Stimulated activated CD8-positive, alpha-beta memory T cell treated with anti-CD3 and anti-CD28 coated beads, Interleukin-15, amount 100 ng/mL, for 48 hours (primary cell): Measurements from ENCODE around the gene SHBG.

Experiments used
- DNase-seq, 2 donors: peaks; one replicate each; pipeline ENCODE4 v3.0.0-alpha.2; 2020; ENCODE audit warnings: low read depth in 2 of 2

SHBG gene

DNA sequence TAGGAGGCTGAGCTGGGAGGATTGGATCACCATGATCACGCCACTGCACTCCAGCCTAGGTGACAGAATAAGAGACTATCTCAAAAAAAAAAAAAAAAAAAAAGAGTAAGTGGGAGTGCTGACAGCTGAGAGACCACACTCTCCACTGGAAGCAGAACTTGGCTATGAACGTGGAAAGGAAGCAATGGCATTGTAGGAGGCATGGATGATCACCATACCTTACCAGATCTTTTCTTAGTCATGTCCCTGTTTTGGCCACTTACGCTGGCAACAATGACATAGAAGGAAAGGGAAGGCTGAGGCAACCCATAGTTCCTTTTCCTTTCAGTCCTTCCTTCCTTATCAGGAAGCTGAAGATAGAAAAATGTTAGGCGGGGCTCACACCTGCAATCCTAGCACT, 17.1 kb downstream of the SHBG start:
- no peak for DNase-seq

DNA sequence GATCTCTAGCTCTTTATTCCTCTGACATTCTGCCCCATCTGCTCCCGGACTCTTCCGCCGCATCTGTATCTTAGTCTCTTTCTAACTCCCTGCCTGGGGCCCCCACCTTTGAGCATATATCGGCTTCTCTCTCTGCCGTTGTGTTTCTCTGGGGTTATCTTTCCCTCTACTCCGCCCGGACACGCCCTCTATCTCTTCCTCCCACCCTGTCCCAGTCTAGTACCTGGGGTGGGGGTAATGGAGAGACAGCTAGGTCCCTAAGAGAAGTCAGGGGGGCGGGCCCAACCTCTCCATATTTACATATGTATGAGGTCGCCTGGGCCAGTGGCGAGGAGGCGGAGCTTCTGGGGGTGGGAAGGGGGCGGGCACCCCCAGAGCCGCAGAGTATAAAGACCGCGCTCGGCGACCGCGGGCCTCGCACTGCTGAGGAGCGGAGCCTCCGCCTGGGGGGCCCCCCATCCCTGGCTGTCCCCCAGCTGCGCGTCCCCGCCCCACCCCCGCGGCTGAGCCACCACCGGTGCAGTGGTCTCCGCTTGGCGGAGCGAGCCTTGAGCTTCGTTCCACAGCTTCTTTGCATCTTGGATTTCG, 20.7 kb downstream of the SHBG start, which contains the start of gene ATP1B2:
ATP1B2 (plus strand) TSS at position 418 of the 588 bp plus-strand sequence. CDS start 593 bp downstream, outside the sequence.
- peak; percentile 60 to 61 for DNase-seq

DNA sequence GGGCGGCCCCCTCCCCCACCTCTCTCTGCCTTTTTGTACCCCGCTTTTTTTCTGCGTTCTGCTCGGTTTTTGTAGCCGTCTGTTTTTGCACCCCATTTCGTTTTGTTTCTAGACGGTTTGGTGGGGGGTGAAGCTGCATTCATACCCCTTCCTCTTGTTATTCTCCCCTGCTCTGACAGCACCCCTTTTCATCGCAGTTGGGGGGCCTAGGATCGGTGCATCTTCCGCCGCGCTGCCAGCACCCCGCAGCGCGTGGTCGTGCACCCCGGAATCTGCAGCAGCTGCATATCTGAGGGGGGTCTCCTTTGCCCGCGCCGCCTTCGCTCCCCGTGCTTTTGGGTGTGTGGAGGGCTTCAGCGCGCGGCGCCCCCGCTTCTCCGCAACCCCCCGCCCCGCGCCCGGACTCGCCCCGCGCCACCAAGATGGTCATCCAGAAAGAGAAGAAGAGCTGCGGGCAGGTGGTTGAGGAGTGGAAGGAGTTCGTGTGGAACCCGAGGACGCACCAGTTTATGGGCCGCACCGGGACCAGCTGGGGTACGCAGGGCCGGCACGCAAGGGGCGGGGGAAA, 21.2 kb downstream of the SHBG start:
- no peak for DNase-seq

DNA sequence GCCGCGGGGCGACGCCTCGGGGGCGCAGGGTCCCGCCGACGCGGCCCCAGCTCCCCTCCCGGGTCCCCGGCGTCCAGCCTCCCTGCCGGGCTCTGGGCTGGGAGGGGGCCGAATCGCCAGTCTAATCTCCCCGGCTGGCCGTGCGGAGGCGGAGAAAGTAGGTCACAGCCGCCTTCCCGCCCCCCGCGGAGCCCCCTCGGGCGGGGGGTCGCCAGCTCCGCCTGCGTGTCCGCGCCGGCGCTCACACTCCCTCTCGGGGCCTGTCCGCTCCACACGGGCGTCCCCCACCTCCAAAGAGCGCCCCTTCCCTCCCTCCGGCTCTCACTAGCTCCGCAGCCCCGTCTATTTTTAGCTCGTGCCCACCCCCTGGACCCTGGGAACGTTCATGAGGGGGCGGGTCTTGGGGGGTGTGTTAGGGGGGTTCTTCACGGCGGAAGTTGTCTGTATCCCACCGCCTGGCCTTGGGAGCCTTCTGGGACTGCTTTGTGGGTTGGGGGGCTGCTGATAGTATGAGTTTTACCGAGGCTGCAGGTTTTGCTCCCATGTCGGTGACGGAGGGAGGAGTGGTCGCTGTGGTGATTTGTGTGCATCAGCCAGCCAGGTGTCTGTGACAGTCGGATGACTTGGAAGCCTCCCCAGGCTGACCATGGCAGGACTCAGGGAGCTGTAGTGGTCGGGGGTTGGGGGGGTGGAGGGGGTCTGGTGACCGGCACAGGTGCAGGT, 21.9 kb downstream of the SHBG start:
- DNase-seq: no peak

DNA sequence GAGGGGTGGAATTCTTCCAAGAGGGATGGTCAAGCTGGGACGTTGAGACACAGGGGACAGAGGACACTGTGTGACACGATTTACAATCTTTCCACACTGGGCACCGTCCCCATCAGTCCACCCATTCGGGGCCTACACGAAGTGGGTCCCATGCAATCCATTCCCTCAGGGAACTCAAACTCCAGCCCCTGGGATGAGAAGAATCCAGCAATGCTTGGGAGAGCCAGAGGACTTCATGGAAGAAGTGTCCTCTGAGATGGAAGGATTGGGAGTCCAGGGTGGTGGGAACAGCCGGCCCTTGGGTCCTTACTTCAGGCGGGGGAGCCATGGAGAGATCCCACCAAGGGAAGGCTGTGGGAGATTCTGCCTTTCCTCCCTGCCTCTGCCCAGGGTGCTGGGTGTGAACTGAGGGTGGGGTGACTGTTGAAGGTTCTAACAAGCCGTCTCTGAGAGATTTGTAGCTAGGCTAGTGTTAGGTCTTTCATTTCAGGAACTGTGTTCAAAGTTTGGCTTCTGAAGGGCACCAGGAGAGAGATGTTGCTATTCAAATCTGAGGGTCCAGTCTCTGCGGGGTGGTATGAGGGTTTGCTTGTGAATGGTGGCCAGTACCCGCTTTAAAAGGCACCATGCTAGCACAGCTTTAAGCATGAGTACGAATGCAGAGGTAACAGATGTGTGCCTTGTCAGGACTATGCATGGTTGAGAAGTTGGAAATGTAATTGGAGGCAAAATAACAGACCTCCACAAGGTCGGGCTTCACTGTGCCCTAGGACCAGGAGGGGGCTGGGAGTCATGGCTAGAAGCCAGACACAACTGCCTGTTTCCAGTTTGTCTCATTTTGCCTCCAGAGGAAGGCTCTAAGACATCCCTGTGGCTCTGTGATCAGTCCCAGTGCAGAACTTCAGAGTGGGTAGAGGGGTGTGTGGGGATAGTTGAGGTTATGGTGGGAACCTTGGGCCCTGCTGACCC, 22.7 kb downstream of the SHBG start:
- DNase-seq: no peak

DNA sequence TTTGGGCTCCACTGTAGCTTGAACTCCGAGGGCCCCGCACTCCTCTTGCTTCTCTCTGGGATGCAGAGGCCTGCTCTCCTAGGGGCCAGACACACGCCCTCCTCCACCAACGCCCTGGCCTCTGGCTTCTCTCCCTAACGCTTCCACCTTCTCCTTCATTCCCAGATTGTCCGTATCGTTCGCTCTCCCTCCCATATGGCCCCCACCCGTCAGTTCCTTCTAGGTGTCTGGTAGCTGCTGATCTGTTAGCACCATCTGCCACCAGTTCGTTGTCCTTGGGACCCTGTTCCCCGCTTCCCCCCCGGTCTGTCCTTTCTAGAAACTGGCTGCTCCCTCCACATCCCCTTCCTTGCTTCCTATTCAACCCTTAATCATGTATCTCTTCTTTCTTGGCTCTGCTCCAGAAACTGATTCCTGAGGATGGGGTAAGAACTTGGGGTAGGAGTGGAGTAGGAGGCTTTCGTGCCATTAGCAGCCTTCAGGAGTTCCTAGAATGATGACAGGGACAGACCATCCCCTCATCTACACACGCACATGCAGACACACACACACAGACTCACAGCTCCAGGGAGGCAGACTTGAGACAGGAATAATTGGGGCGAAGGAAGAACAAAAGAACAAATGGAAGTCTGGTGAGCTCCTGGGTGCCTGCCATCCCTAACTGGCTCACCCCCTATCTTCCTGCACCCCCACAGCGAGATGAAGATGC, 25.1 kb downstream of the SHBG start:
- DNase-seq: no peak

DNA sequence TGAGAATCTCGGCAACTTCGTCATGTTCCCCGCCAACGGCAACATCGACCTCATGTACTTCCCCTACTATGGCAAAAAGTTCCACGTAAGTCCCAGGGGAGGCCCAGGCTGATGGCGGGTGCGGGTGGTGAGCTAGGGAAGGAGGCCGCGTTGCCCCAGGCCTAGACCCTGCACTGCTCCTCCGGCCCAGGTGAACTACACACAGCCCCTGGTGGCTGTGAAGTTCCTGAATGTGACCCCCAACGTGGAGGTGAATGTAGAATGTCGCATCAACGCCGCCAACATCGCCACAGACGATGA, 25.6 kb downstream of the SHBG start:
- DNase-seq: no peak

DNA sequence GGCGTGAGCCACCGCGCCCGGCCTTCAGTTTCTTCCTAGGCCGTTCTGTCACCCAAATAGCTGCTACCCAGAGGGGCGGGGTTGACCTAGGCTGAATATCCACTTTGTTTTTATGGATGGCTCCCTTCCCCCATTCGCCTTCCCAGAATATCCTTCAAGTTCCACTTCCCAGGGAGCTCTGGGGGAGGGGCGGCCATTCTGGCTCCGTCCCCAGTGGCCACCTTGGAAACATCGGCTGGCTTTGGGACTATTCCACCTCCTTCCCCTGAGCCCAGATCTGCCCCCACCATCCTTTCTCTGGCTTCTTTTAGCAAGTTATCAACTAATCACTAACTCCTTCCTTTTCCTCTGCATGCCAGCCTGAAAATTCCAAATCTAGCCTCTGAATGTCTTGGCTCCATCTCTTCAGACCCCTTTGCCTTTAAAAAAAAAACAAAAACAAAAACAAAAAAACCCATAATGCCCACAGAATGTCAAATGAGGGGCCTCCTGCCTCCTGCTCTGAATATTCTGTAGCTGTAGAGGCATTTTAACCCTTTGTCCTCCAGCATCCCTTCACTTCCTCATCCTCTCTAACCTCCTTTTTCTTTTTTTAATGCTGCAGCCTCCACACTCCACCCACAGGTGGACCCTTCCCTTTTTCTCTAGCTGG, 27.1 kb downstream of the SHBG start:
- DNase-seq: no peak

DNA sequence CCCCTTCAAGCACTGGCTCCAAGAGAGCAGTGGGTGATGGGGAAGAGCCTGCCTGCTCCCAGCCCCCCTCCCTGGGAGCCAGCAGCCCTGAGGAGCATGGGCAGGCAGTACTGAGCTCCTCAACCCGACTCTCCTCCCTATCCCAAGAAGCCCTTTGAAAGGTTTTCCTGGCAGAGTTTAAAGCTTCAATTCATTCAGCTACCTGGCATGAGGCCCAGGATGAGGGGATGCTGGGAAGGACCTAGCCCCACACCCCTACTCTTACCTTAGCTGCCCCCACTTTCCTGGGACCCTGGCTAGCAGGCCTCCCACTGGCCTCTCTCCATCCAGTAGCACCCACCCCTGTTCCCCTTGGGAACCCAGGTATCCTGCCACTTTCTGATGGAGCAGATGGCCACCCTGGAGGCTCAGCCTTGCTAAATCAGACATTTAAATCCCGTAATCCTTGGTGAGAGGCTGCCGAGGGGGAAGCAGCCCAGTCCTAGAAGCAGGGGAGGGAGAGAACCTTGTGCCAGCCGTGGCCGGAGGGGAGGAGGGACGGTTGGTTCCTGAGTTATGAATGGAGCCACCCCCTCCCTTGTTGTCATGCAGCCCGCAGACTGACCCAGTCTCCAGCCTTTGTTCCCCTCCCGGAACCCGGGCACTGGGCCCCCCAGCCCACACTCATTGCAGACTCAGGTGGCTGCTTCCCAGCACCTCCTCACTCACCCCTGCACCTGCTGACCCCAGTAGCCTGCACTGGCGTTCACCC, 37.9 kb downstream of the SHBG start:
- DNase-seq: no peak

DNA sequence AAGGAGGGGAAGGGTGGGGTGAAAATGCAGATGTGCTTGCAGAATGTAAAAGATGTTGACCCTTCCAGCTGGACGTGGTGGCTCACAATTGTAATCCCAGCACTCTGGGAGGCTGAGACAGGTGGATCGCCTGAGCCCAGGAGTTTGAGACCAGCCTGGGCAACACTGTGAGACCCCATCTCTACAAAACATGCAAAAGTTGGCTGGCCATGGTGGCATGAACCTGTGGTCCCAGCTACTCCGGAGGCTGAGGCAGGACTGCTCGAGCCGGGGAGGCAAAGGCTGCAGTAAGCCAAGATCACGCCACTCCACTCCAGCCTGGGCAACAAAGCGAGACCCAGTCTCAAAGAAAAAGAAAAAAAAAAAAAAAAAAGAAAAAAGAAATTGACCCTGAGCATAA, 38.5 kb downstream of the SHBG start:
- no peak for DNase-seq

GRCh38 chr17:7673239-7673638, 43.3 kb downstream of the SHBG start:
- no peak for DNase-seq

- no peak for DNase-seq
Observed at GRCh38 chr17:7674934-7675333, 45.0 kb downstream of the SHBG start.

DNA sequence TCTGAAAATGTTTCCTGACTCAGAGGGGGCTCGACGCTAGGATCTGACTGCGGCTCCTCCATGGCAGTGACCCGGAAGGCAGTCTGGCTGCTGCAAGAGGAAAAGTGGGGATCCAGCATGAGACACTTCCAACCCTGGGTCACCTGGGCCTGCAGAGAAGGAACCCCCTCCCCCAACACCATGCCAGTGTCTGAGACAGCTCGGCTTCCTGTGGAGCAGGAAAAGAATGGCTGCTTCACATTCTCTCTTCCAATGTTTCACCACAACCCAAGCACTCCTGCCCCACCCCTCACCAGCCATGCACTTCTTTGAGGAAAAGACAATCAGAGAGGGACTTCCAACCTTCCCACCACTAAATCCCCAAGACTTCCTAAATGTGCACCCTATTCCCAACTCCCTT, 46.6 kb downstream of the SHBG start:
- no peak for DNase-seq

- no peak for DNase-seq
Observed at GRCh38 chr17:7677388-7678067, 47.6 kb downstream of the SHBG start.
